ENCODE data around the gene PLCB2. TPM values are rescaled to one million over a fixed set of nuclear protein-coding genes. Genes with fewer than 3 reads are reported as not detected.

The PLCB2 gene
- total and polyA plus RNA-seq, 2 experiments from 2014 or later, result 9.5 to 13.8 TPM

GRCh38 chr15:40345867-40346578, 38.3 kb upstream of the PLCB2 start:
- H3K4me1 ChIP-seq (ENCODE audit: insufficient read depth), result no peaks in the 10 kb centered on the region
- H3K27ac Mint-ChIP-seq, result no peak overlapping the region
- no peak overlapping the region for H3K4me3 Mint-ChIP-seq
- no peak for TF ChIP-seq EZH2 (IDR thresholded peaks at IDR 0.05; ENCODE audit: low read depth, unreplicated experiment)
- no peak for TF ChIP-seq ETS1 (IDR thresholded peaks at IDR 0.05)
- TF ChIP-seq NANOG (IDR thresholded peaks at IDR 0.05; ENCODE audit: borderline replicate concordance), result no peak
- TF ChIP-seq EZH2phosphoT487 (IDR thresholded peaks at IDR 0.05; ENCODE audit: unreplicated experiment), result no peak
- no peak for TF ChIP-seq JUNB (IDR thresholded peaks at IDR 0.05; ENCODE audit: unreplicated experiment)
- H3K9me2 ChIP-seq (ENCODE audit: insufficient read depth), result no peaks in the 10 kb centered on the region
- H2AFZ ChIP-seq, result no peak overlapping the region
- H3K79me2 ChIP-seq (replicated peaks; ENCODE audit: insufficient read depth), result no peaks in the 10 kb centered on the region
- no peak overlapping the region for H3K4me2 ChIP-seq
- DNase-seq (ENCODE audit: low spot score) (no peak), ATAC-seq (no peak)
- H3K27me3 ChIP-seq (ENCODE audit: insufficient read depth), result no peaks in the 10 kb centered on the region
- H3K27me3 Mint-ChIP-seq (ENCODE audit: insufficient read depth, low read depth, poor library complexity), result peaks cover 12% of the 10 kb centered on the region
- H3K9me3 Mint-ChIP-seq, result no peaks in the 10 kb centered on the region
- peaks cover 24% of the 10 kb centered on the region for H3K4me1 Mint-ChIP-seq
- H4K20me1 ChIP-seq (replicated peaks; ENCODE audit: insufficient read depth), result no peaks in the 10 kb centered on the region
- no peak overlapping the region for H3K27ac ChIP-seq (ENCODE audit: low read depth)
- no peaks in the 10 kb centered on the region; the same call in 2 of the 3 replicates for H3K36me3 Mint-ChIP-seq (ENCODE audit: low read depth)
- no peaks in the 10 kb centered on the region for H3K36me3 ChIP-seq (ENCODE audit: insufficient read depth)
- no peaks in the 10 kb centered on the region for H3F3A ChIP-seq (replicated peaks; ENCODE audit: low read depth)
- no peak overlapping the region for H3K4me3 ChIP-seq

GRCh38 chr15:40345225-40345866, 37.6 kb upstream of the PLCB2 start:
- no peak overlapping the region for H3K4me3 Mint-ChIP-seq
- TF ChIP-seq CTCF (conservative IDR thresholded peaks at IDR 0.05; ENCODE audit: low read depth in 2 of 2) (no peak), ZNF331 (CRISPR knock-in tag; IDR thresholded peaks at IDR 0.05; ENCODE audit: low read depth) (no peak), ETS1 (IDR thresholded peaks at IDR 0.05) (no peak), NANOG (IDR thresholded peaks at IDR 0.05; ENCODE audit: borderline replicate concordance) (no peak), STAT1 (IDR thresholded peaks at IDR 0.05; ENCODE audit: unreplicated experiment) (no peak)
- peaks cover 25% of the 10 kb centered on the region for H3K4me1 Mint-ChIP-seq
- DNase-seq (ENCODE audit: low spot score) (no peak), ATAC-seq (no peak)
- peak overlapping the region; percentile 12; the same call in 1 of the 2 replicates for H3K4me2 ChIP-seq
- peak overlapping the region; percentile 76; the same call in 1 of the 2 replicates for H2AFZ ChIP-seq
- no peaks in the 10 kb centered on the region; the same call in 1 of the 2 replicates for H3K4me1 ChIP-seq (ENCODE audit: insufficient read depth)
- no peak overlapping the region for H3K27ac Mint-ChIP-seq
- H3K9me2 ChIP-seq (ENCODE audit: insufficient read depth), result no peaks in the 10 kb centered on the region
- no peak overlapping the region for H3K27ac ChIP-seq (ENCODE audit: low read depth)
- H3F3A ChIP-seq (replicated peaks; ENCODE audit: low read depth), result no peaks in the 10 kb centered on the region
- H3K36me3 Mint-ChIP-seq (ENCODE audit: low read depth), result no peaks in the 10 kb centered on the region; the same call in 2 of the 3 replicates
- no peak overlapping the region for H3K4me3 ChIP-seq
- no peaks in the 10 kb centered on the region for H3K9me3 Mint-ChIP-seq
- no peaks in the 10 kb centered on the region for H3K36me3 ChIP-seq (ENCODE audit: insufficient read depth)
- H4K20me1 ChIP-seq (replicated peaks; ENCODE audit: insufficient read depth), result no peaks in the 10 kb centered on the region
- H3K79me2 ChIP-seq (replicated peaks; ENCODE audit: insufficient read depth), result no peaks in the 10 kb centered on the region
- no peaks in the 10 kb centered on the region for H3K27me3 ChIP-seq (ENCODE audit: insufficient read depth)
- peaks cover 12% of the 10 kb centered on the region for H3K27me3 Mint-ChIP-seq (ENCODE audit: insufficient read depth, low read depth, poor library complexity)

Data from GM23338 (cell line).